Fibroblast of pulmonary artery (primary cell): Measurements from ENCODE around the gene TMED5.

Source experiments
- DNase-seq: peaks from one replicate; pipeline ENCODE4 v3.0.0-alpha.2; 2010; ENCODE audit warnings: low read depth
- H3K4me3 ChIP-seq: replicated peaks from 2 replicates; pipeline ENCODE4 v1.5.1; 2011; ENCODE audit warnings: low read depth, mild to moderate bottlenecking, control low read depth, low read length, moderate library complexity
- TF ChIP-seq, protein P1 (sequence below): IDR thresholded peaks from 2 replicates; pipeline ENCODE4 v1.5.1; 2011; ENCODE audit warnings: mild to moderate bottlenecking, control low read depth, low read length, inconsistent platforms; ENCODE audit errors: missing control alignments

TMED5 gene

DNA sequence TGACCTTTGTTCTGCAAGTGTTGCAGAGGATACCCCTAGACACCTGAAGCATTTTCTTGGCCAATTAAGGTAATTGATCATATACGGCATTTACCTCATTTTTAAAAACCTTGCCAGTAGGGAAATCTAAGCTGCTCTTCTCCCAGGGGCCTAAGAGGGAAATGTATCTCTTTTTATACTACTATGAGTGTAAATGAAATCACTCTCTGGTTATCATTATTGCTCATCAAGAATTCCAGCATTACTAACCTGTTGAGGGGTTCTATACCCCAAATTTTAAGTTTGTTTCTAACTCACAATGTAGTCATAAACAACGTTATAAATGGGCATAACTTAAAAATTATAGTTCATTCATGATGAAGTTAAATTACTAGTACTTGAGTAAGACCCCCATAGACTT is 27.4 kb downstream of the TMED5 start:
- TF ChIP-seq, protein P1, sequence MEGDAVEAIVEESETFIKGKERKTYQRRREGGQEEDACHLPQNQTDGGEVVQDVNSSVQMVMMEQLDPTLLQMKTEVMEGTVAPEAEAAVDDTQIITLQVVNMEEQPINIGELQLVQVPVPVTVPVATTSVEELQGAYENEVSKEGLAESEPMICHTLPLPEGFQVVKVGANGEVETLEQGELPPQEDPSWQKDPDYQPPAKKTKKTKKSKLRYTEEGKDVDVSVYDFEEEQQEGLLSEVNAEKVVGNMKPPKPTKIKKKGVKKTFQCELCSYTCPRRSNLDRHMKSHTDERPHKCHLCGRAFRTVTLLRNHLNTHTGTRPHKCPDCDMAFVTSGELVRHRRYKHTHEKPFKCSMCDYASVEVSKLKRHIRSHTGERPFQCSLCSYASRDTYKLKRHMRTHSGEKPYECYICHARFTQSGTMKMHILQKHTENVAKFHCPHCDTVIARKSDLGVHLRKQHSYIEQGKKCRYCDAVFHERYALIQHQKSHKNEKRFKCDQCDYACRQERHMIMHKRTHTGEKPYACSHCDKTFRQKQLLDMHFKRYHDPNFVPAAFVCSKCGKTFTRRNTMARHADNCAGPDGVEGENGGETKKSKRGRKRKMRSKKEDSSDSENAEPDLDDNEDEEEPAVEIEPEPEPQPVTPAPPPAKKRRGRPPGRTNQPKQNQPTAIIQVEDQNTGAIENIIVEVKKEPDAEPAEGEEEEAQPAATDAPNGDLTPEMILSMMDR: no peak
- no peak for DNase-seq
- no peak overlapping the region for H3K4me3 ChIP-seq

- no peak for DNase-seq
- TF ChIP-seq, protein P1: no peak
- H3K4me3 ChIP-seq: no peak overlapping the region
Observed at GRCh38 chr1:93151474-93151873, 28.7 kb downstream of the TMED5 start.

DNA sequence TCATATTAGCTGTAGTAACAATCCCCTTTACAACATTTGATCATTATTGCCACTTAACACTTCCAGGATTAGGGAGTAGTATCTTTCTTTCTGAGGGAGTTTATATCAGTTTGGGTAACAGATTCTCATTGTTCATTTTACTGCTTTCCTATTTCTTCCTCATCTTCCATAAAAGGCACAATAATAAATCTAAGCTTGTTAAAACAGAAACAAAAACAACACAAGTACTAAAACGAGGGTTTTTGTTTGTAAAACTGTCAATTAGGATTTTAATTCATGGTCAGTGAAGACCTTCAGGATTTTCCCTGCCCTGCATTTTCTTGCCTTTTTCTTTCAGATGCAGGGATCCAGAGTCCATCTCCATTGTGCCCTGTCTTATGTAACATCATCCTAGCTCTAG is 29.5 kb downstream of the TMED5 start:
- TF ChIP-seq, protein P1: no peak
- no peak for DNase-seq
- no peak overlapping the region for H3K4me3 ChIP-seq

DNA sequence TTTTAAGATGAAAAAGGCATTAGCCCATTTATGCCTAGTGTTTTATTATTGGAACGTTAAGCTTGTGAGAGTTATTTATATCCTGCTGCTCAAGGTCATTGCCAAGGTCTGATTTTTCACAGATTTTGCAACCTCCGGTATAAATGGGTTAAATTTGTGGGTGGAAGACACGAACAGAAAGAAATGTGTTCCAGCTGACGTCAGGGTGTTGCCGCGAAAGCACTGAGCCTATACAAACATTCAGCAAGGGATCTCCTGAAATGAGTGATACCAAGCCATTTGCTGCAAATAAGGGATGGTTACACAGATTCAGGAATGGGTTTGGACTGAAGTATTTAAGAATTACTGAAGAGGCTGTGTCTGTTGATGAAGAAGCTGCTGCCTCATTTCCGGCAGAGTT is 32.2 kb downstream of the TMED5 start:
- TF ChIP-seq, protein P1: no peak
- peak; percentile 20 for DNase-seq

GRCh38 chr1:93143769-93144168 is 36.4 kb downstream of the TMED5 start:
- no peak for DNase-seq
- TF ChIP-seq, protein P1: no peak
- no peak overlapping the region for H3K4me3 ChIP-seq

More for the DNA sequence above, 32.2 kb downstream of the TMED5 start:
- H3K4me3 ChIP-seq: no peak overlapping the region

GRCh38 chr1:93143136-93143535 is 37.1 kb downstream of the TMED5 start:
- TF ChIP-seq, protein P1: no peak
- no peak overlapping the region for H3K4me3 ChIP-seq
- DNase-seq: no peak

GRCh38 chr1:93142161-93142560 is 38.1 kb downstream of the TMED5 start:
- DNase-seq: no peak
- TF ChIP-seq, protein P1: no peak
- H3K4me3 ChIP-seq: no peak overlapping the region
